ENCODE measurements around the gene NPAS3.

NPAS3 gene

GRCh38 chr14:33710273-33710672, 771.6 kb downstream of the NPAS3 start:
- Mint-ChIP-seq H3K9me3 (no peaks in the 10 kb centered on the region), H3K4me3 (no peak overlapping the region), H3K36me3 (ENCODE audit: low read depth) (no peaks in the 10 kb centered on the region), H3K4me1 (no peaks in the 10 kb centered on the region), H3K27ac (no peak overlapping the region), H3K27me3 (no peaks in the 10 kb centered on the region)
- ATAC-seq (no peak), DNase-seq (no peak)

- peaks cover 1% of the 10 kb centered on the region for H3K27me3 Mint-ChIP-seq
- H3K36me3 Mint-ChIP-seq (ENCODE audit: low read depth): no peaks in the 10 kb centered on the region
- no peaks in the 10 kb centered on the region for H3K4me1 Mint-ChIP-seq
- peaks cover 3% of the 10 kb centered on the region for H3K9me3 Mint-ChIP-seq
- no peak overlapping the region for H3K4me3 Mint-ChIP-seq
- ATAC-seq (no peak), DNase-seq (no peak)
- H3K27ac Mint-ChIP-seq: no peak overlapping the region
These were observed 772.5 kb downstream of the NPAS3 start for GRCh38 chr14:33711194-33711593.

- Mint-ChIP-seq H3K36me3 (ENCODE audit: low read depth) (no peaks in the 10 kb centered on the region), H3K27ac (no peak overlapping the region), H3K9me3 (peaks cover 7% of the 10 kb centered on the region), H3K4me1 (no peaks in the 10 kb centered on the region), H3K4me3 (no peak overlapping the region), H3K27me3 (peaks cover 2% of the 10 kb centered on the region)
- ATAC-seq: no peak
- DNase-seq: no peak
These were observed 773.1 kb downstream of the NPAS3 start for GRCh38 chr14:33711811-33712216.

- DNase-seq (no peak), ATAC-seq (no peak)
- Mint-ChIP-seq H3K9me3 (peaks cover 7% of the 10 kb centered on the region), H3K27me3 (peaks cover 6% of the 10 kb centered on the region), H3K4me1 (no peaks in the 10 kb centered on the region), H3K4me3 (no peak overlapping the region), H3K36me3 (ENCODE audit: low read depth) (no peaks in the 10 kb centered on the region), H3K27ac (no peak overlapping the region)
These were observed 776.0 kb downstream of the NPAS3 start for GRCh38 chr14:33714527-33715226.

GRCh38 chr14:33715227-33715528, 776.5 kb downstream of the NPAS3 start:
- Mint-ChIP-seq H3K4me3 (no peak overlapping the region), H3K27me3 (peaks cover 7% of the 10 kb centered on the region), H3K27ac (no peak overlapping the region), H3K4me1 (no peaks in the 10 kb centered on the region), H3K9me3 (peaks cover 7% of the 10 kb centered on the region), H3K36me3 (ENCODE audit: low read depth) (no peaks in the 10 kb centered on the region)
- DNase-seq (no peak), ATAC-seq (no peak)

- Mint-ChIP-seq H3K9me3 (peaks cover 7% of the 10 kb centered on the region), H3K36me3 (ENCODE audit: low read depth) (no peaks in the 10 kb centered on the region), H3K4me1 (no peaks in the 10 kb centered on the region), H3K4me3 (no peak overlapping the region), H3K27me3 (peaks cover 11% of the 10 kb centered on the region), H3K27ac (no peak overlapping the region)
- ATAC-seq: no peak
- no peak for DNase-seq
These were observed 778.2 kb downstream of the NPAS3 start for GRCh38 chr14:33716921-33717320.

GRCh38 chr14:33717866-33718265, 779.2 kb downstream of the NPAS3 start:
- H3K36me3 Mint-ChIP-seq (ENCODE audit: low read depth): no peaks in the 10 kb centered on the region
- H3K4me3 Mint-ChIP-seq: no peak overlapping the region
- no peak overlapping the region for H3K27ac Mint-ChIP-seq
- no peak for DNase-seq
- H3K9me3 Mint-ChIP-seq: peaks cover 7% of the 10 kb centered on the region
- peaks cover 11% of the 10 kb centered on the region for H3K27me3 Mint-ChIP-seq
- no peak for ATAC-seq
- no peaks in the 10 kb centered on the region for H3K4me1 Mint-ChIP-seq

- Mint-ChIP-seq H3K36me3 (ENCODE audit: low read depth) (no peaks in the 10 kb centered on the region), H3K4me3 (no peak overlapping the region), H3K27me3 (peaks cover 11% of the 10 kb centered on the region), H3K27ac (no peak overlapping the region), H3K4me1 (no peaks in the 10 kb centered on the region), H3K9me3 (peaks cover 7% of the 10 kb centered on the region)
- DNase-seq (no peak), ATAC-seq (no peak)
These were observed 781.7 kb downstream of the NPAS3 start for GRCh38 chr14:33720284-33720787.

GRCh38 chr14:33726685-33727084, 788.0 kb downstream of the NPAS3 start:
- no peak overlapping the region for H3K27ac Mint-ChIP-seq
- no peaks in the 10 kb centered on the region for H3K9me3 Mint-ChIP-seq
- no peaks in the 10 kb centered on the region for H3K4me1 Mint-ChIP-seq
- H3K27me3 Mint-ChIP-seq: peaks cover 2% of the 10 kb centered on the region
- no peaks in the 10 kb centered on the region for H3K36me3 Mint-ChIP-seq (ENCODE audit: low read depth)
- DNase-seq (no peak), ATAC-seq (no peak)
- no peak overlapping the region for H3K4me3 Mint-ChIP-seq

GRCh38 chr14:33727606-33728005, 788.9 kb downstream of the NPAS3 start:
- H3K27ac Mint-ChIP-seq: no peak overlapping the region
- peaks cover 2% of the 10 kb centered on the region for H3K27me3 Mint-ChIP-seq
- no peak overlapping the region for H3K4me3 Mint-ChIP-seq
- no peak for ATAC-seq
- no peaks in the 10 kb centered on the region for H3K9me3 Mint-ChIP-seq
- H3K36me3 Mint-ChIP-seq (ENCODE audit: low read depth): no peaks in the 10 kb centered on the region
- DNase-seq: no peak
- no peaks in the 10 kb centered on the region for H3K4me1 Mint-ChIP-seq

GRCh38 chr14:33728010-33728498, 789.4 kb downstream of the NPAS3 start:
- no peak overlapping the region for H3K4me3 Mint-ChIP-seq
- DNase-seq (no peak), ATAC-seq (no peak)
- no peak overlapping the region for H3K27ac Mint-ChIP-seq
- H3K9me3 Mint-ChIP-seq: no peaks in the 10 kb centered on the region
- H3K27me3 Mint-ChIP-seq: peaks cover 2% of the 10 kb centered on the region
- H3K36me3 Mint-ChIP-seq (ENCODE audit: low read depth): no peaks in the 10 kb centered on the region
- no peaks in the 10 kb centered on the region for H3K4me1 Mint-ChIP-seq

- H3K27me3 Mint-ChIP-seq: peaks cover 2% of the 10 kb centered on the region
- ATAC-seq (no peak), DNase-seq (no peak)
- H3K36me3 Mint-ChIP-seq (ENCODE audit: low read depth): no peaks in the 10 kb centered on the region
- H3K4me1 Mint-ChIP-seq: peaks cover 11% of the 10 kb centered on the region
- no peaks in the 10 kb centered on the region for H3K9me3 Mint-ChIP-seq
- no peak overlapping the region for H3K4me3 Mint-ChIP-seq
- no peak overlapping the region for H3K27ac Mint-ChIP-seq
These were observed 791.5 kb downstream of the NPAS3 start for GRCh38 chr14:33730156-33730555.

GRCh38 chr14:33732175-33732574, 793.5 kb downstream of the NPAS3 start:
- no peak overlapping the region for H3K27ac Mint-ChIP-seq
- H3K9me3 Mint-ChIP-seq: no peaks in the 10 kb centered on the region
- H3K4me3 Mint-ChIP-seq: no peak overlapping the region
- ATAC-seq (no peak), DNase-seq (no peak)
- peaks cover 11% of the 10 kb centered on the region for H3K4me1 Mint-ChIP-seq
- no peaks in the 10 kb centered on the region for H3K27me3 Mint-ChIP-seq
- no peaks in the 10 kb centered on the region for H3K36me3 Mint-ChIP-seq (ENCODE audit: low read depth)

GRCh38 chr14:33733310-33733709, 794.6 kb downstream of the NPAS3 start:
- DNase-seq (no peak), ATAC-seq (no peak)
- Mint-ChIP-seq H3K27me3 (no peaks in the 10 kb centered on the region), H3K4me3 (no peak overlapping the region), H3K9me3 (no peaks in the 10 kb centered on the region), H3K4me1 (peaks cover 11% of the 10 kb centered on the region), H3K27ac (no peak overlapping the region), H3K36me3 (ENCODE audit: low read depth) (no peaks in the 10 kb centered on the region)

- H3K36me3 Mint-ChIP-seq (ENCODE audit: low read depth): no peaks in the 10 kb centered on the region
- H3K4me1 Mint-ChIP-seq: peaks cover 11% of the 10 kb centered on the region
- no peak for ATAC-seq
- H3K27me3 Mint-ChIP-seq: no peaks in the 10 kb centered on the region
- no peak overlapping the region for H3K4me3 Mint-ChIP-seq
- H3K9me3 Mint-ChIP-seq: no peaks in the 10 kb centered on the region
- no peak for DNase-seq
- H3K27ac Mint-ChIP-seq: no peak overlapping the region
These were observed 795.0 kb downstream of the NPAS3 start for GRCh38 chr14:33733721-33734120.

GRCh38 chr14:33734387-33734786, 795.7 kb downstream of the NPAS3 start:
- DNase-seq (no peak), ATAC-seq (no peak)
- Mint-ChIP-seq H3K27ac (no peak overlapping the region), H3K4me3 (no peak overlapping the region), H3K4me1 (peaks cover 11% of the 10 kb centered on the region), H3K9me3 (no peaks in the 10 kb centered on the region), H3K36me3 (ENCODE audit: low read depth) (no peaks in the 10 kb centered on the region), H3K27me3 (no peaks in the 10 kb centered on the region)
